ENCODE results near the gene PHYKPL. TPM values are rescaled to one million over a fixed set of nuclear protein-coding genes. Genes with fewer than 3 reads are reported as not detected.

PHYKPL gene
- total RNA-seq, 1 donor from 2014 or later, result 144 TPM

DNA sequence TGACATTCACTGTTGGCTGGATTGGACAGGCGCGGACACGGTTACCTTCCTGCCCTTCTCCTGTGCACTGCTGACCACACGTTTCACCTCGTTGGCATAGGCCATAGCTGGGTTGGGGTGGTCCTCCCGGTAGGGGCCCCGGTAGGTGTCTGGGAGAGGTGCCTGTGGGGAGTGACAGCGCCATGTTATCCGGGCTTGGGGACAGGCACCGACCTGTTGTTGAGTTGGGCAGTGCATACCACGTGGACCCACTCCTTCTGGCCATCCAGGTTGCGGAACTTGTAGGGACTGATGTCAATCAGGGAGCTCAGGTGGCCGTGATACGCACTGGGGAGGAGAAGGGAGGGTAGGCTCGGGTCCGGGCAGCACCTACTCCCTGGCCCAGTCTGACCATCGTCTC lies 8.2 kb downstream of the PHYKPL start:
- no peak for DNase-seq (ENCODE audit: low spot score)

GRCh38 chr5:178223828-178224335 lies 8.7 kb downstream of the PHYKPL start:
- DNase-seq (ENCODE audit: low spot score), result no peak

- no peak for DNase-seq (ENCODE audit: low spot score)
Measured at GRCh38 chr5:178223196-178223773, 9.3 kb downstream of the PHYKPL start.

GRCh38 chr5:178222292-178222691 lies 10.3 kb downstream of the PHYKPL start:
- DNase-seq (ENCODE audit: low spot score), result no peak

DNA sequence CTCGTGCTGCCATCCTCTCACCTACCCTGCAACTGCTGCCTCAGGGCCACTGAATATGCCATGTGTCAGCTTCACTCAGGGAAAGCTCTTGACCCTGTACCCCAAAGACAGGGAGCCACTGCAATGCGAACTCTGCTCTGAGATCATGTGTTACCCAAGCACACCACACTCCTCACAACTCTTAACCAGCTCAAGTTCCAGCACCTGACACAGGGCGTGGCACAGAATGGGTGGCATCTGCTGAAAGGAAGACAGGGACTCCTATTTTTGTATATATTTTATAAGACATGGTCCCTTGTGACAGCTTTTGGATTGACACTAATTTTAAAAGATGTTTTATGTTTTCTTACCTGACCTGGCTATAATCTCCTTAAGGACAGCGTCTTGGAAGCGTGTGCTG lies 10.7 kb downstream of the PHYKPL start:
- no peak for DNase-seq (ENCODE audit: low spot score)

DNA sequence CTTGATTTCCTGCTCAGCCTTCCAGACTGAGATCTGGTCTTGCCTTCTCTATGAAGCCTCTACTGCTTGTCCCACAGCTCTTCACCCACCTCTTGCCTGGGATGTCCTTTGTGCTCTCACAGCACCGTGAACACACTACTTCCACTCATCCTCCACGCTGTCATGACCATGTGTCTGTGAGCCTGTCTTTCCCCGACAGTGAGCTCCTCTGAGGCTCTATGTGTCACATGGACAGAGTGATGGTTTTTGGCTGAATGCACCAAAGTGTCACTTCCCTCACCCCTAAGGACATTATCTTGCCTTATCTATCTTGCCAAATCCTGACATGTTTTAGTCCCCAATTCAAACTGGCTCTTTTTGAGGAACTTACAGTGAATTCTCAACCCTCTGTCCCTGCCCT lies 11.3 kb downstream of the PHYKPL start:
- no peak for DNase-seq (ENCODE audit: low spot score)

DNA sequence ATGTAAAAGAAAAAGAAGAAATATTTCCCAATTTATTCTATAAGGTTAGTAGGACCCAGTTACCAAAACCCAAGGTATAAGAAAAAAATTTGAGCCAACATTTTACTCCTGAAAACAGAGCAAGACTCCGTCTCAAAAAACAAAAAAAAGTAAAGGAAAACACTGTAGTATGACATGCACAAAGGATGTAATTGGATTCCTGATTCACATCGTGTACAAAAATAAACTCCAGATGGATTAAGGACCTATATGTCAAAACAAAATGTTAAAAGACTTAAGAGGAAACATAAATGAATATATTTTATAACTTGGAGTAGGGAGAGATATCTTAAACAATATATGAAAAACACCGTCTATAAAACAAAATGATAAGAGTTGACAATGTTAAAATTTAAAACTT lies 13.8 kb downstream of the PHYKPL start:
- no peak for DNase-seq (ENCODE audit: low spot score)

DNA sequence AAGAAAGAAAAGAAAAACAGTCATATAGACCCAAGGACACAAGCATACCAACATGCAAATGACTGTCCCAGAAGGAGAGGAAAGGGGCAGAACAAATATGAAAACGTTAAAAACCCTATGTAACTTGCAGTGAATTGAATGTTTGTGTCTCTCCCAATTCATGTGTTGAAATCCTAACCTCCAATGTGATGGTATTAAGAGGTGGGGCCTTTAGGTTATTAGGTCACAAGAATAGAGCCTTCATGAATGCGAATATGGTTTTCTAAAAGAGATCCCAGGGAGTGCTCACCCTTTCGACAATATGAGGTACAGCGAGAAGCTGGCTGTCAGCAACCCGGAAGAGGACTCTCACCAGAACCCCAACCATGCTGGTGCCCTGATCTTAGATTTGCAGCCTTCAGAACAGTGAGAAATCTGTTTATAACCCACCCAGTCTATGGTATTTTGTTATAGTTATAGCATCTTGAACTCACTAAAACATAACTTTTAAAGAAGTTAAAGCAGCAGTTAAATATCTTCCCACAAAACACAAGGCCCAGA lies 14.3 kb downstream of the PHYKPL start:
- no peak for DNase-seq (ENCODE audit: low spot score)

DNA sequence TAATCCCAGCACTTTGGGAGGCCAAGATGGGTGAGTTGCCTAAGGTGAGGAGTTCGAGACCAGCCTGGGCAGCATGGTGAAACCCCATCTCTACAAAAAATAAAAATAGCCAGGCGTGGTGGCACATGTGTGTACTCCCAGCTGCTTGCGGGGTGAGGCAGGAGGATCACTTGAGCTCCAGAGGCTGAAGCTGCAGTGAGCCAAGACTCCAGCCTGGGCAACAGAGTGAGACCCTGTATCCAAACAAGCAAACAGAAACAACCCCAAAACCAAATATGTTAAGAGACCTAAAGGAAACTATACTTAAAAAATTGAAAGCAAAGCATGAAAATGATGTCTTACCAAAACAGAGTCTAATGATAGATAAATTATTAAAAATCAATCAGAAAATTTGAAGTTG lies 15.8 kb downstream of the PHYKPL start:
- DNase-seq (ENCODE audit: low spot score), result no peak

DNA sequence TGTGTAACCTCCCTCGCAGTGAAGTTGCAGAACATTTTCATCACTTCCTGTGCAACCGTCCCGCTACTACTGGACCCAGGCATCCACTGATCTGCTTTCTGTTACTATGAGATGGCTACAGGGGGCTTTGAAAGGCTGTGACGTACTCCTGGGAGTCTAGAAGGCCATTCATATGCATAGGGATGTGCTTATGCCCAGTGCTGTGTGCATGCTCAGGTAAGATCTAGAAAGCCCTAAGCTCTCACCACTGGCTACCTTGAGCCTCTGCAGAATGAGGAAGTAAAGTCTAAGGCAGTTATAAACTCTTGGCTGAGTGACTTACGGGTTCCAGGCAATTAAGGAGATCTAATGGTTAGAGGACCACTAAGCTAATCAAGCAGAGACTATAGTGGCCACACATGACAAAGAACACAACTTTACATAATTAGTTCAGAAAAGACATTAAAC lies 16.5 kb downstream of the PHYKPL start:
- no peak for DNase-seq (ENCODE audit: low spot score)

- DNase-seq (ENCODE audit: low spot score), result no peak
Measured at GRCh38 chr5:178215280-178216002, 17.2 kb downstream of the PHYKPL start.

- DNase-seq (ENCODE audit: low spot score), result no peak
Measured at GRCh38 chr5:178214160-178214803, 18.3 kb downstream of the PHYKPL start.

GRCh38 chr5:178213748-178214151 lies 18.9 kb downstream of the PHYKPL start:
- no peak for DNase-seq (ENCODE audit: low spot score)

GRCh38 chr5:178213003-178213461 lies 19.6 kb downstream of the PHYKPL start:
- no peak for DNase-seq (ENCODE audit: low spot score)

DNA sequence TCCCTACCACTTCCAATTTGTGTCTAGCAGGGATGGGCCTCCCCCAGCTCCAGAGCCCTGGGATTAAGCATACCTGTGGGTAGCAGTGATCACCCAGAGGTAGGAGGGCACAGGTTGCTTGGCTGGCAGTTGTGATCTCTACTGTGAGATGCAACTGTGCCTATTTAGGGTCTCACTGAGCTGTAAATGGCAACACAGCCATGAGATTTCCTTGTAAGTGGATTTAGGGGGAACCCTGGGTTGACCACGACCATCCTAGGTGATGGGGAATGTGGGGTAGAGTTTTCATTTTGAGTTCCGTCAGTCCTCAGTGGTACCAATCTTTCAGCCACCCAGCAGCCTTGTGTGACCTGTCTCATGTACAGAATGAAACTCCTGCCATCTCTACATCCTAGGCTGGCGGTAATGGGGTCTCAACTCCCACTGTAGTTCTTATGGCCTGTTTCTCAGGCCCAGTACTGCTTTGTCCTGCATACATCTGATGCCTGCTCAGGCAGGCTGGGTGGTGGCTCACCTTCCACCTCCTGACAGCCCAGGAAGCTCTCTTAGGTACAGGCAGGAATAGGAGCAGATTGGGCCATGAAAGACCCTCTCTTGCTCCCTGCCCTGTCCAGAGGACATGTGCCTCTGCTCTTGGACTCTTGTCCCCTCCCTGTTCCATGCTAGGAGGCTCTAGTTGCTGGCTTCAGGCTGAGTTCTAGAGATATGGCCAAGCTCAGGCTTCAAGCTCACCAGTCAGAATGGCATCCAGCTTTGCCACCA lies 20.2 kb downstream of the PHYKPL start:
- no peak for DNase-seq (ENCODE audit: low spot score)

GRCh38 chr5:178211095-178212048 lies 21.2 kb downstream of the PHYKPL start:
- no peak for DNase-seq (ENCODE audit: low spot score)

DNA sequence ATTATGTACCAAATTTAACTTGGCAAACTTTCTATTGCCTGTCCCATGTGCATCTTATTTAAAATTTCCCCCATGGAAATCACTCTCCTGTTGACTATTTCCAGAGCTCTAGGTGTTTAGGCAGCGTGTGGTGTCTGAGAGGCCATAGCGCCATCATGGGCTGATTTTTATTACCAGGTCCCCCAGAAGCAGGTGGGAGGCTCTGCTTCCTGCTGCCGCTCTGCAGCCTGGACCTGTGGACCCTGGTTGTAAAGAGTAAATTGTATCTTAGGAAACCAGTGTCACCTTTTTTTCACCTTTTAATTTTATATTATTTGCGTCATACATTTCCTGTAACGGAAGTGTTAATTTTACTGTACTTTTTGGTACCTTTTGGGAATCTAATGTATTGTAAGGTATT lies 21.9 kb downstream of the PHYKPL start:
- no peak for DNase-seq (ENCODE audit: low spot score)

DNA sequence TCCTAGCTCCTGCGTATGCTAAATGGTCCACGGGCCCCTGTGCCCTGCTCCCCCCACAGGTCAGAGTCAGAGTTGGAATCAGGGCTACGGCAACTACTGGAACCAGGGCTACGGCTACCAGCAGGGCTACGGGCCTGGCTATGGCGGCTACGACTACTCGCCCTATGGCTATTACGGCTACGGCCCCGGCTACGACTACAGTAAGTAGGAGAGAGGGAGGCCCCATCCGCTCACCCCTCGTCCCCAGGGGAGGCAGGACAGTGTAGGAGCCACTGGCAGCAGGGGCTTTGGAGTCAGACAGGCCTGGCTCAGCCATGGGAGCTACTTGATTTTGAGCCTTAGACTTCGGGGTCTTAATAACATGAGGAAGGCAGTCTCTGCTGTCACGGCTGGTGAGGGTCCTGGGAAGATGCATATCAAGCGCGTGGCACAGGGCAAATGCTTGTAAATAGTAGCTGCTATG lies 22.5 kb downstream of the PHYKPL start:
- no peak for DNase-seq (ENCODE audit: low spot score)

DNA sequence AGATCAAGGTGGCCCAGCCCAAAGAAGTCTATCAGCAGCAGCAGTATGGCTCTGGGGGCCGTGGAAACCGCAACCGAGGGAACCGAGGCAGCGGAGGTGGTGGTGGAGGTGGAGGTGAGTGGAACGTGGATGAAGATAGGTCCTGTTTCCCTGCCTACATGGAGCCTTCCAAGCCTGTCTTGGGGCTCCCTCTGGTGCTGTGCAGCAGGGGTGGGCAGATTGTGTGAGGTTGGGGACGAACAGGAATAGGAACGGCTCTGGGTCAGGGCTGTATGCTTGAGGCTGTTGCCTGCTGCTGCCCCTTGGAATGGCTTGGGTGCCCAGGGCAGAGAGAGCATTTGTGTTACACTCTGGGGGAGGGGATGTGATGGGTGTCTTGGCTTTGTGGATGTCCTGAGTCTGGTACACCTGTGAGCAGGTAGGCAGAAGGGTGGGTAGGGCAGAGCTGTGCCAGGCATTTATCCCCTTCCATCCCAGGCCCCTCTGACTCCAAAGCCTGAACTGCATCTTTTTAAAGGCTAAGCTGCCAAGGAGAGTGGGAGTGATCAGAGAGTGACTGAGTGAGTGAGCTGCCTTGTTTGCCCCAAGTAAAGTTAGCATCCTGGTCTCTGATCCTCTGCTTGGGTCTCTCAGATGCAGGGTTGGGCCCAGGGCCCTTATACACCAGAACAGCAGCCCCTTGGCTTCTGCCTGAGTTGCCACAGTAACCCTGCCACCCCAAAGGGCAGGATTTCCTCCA lies 23.1 kb downstream of the PHYKPL start:
- no peak for DNase-seq (ENCODE audit: low spot score)
